HG03558 (cell line): ENCODE measurements around the gene DDX3X.
"Not testable (repeated sequence)": the region's sequence is repeated elsewhere in the genome, so short reads cannot be mapped to it uniquely, and the experiment has no call there.

ENCODE experiments used
- ATAC-seq: cut with Tn5 transposase; IDR thresholded peaks from one replicate; pipeline ENCODE4 v1.9.1; 2021; ENCODE audit warnings: moderate number of reproducible peaks; ENCODE audit not compliant: unreplicated experiment; ENCODE audit errors: extremely low read depth

The DDX3X gene

DNA sequence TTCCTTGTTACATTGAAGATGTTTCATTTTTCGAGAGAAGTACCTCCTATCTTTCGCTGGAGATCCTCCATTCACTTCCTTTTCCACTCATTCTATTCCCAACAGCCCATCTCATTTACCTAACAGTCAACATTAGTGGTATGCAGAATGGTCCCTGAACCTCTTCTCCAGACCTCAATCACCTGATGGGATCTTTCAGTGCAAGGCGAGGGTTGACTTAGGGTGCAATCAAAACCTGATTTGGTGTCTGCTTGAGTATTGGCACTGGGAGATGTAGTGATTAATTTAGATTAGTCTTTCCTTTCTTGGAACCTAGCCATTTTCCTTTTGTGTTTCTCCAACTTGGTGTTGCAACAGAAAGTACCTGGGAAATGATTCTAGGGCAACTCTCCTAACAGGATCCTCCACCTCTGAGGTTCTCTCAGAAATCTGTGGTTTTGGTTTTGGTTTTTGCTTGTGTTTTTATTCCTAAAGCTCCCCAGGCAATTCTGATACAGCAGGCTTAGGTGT is 18.4 kb downstream of the DDX3X start:
- ATAC-seq = no peak

DNA sequence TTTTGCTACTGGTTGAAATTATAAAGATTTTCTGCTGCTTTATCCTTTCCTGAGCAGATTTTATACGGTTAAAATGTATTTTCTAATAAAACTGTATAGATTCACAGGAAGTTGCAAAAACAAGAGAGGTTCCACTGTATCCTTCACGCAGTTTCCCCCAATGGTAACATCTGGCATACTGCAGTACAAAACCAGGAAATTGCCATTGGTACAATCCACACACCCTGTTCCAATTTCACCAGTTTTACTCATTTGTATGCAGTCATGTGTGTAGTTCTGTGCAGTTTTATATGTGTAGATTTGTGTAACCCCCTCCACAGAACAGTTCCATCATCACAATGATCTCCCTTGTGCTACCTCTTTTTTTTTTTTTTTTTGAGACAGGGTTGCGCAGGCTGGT is 20.0 kb downstream of the DDX3X start:
- ATAC-seq = no peak

DNA sequence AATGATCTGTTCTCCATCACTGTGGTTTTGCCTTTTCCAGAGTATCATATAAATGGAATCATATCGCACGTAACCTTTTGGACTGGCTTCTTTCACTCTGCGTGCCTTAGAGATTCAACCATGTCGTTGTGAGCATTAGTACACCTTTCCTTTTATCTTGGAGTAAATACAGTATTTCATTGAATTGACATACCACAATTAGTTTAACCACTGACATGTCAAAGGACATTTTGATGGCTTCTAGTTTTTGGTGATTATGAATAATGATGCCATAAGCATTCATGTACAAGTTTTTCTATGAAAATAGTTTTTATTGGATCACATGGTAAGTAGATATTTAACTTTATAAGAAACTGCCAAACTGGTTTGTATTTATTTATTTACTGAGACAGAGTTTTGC is 35.2 kb downstream of the DDX3X start:
- no peak for ATAC-seq

DNA sequence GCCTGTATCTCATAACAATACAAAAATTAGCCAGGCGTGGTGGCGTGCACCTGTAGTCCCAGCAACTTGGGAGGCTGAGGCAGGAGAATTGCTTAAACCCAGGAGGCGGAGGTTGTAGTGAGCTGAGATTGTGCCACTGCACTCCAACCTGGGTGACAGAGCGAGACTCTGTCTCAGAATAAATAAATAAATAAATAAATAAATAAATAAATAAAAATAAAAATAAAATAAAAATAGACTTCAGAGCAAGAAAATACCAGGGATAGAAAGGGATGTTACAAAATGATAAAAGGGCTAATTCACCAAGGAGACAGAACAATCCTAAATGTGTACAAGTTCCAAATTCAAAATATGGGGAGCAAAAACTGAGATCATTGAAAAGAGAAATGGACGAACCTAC is 37.6 kb downstream of the DDX3X start:
- ATAC-seq = not testable (repeated sequence)

DNA sequence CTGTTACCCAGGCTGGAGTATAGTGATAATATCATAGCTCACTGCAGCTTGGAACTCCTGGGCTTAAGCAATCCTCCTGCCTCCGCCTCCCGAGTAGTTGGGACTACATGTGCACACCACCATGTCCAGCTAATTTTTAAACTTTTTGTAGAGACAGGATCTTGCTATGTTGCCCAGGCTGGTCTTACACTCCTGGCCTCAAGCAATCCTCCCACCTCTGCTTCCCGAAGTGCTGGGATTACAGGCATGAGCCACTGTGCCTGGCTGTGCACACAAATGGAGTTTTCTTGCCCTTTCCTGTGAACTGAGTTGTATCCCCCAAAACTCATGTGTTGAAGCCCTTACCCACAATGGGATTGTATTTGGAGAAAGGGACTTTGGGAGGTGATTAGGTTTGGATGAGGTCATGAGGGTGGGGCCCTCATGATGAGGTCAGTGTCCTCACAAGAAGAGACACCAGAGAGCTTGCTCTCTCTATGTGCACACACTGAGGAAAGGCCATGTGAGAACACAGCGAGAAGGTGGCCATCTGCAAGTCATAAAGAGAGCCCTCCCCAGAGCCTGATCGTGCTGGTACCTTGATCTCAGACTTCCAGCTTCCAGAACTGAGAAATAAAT is 40.1 kb downstream of the DDX3X start:
- ATAC-seq = no peak

DNA sequence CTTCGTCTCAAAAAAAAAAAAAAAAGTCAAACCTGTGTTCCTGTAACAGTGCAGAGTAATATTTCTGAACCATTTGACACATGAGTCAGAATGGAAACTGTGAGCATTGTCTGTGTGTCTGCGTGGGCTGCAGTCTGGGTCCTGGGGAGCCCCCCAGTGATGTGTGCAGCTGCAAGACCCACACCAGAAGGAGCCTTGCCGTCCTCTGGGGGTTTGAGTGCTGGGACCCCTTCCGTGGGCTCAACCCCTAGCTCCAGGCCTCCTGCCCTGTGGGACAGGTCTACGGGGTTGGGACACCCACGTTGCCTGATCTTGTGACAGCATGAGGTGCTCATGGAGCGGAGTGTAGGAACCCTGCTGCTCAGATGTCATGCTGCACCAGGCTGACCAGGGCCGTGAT is 43.7 kb downstream of the DDX3X start:
- ATAC-seq = no peak

DNA sequence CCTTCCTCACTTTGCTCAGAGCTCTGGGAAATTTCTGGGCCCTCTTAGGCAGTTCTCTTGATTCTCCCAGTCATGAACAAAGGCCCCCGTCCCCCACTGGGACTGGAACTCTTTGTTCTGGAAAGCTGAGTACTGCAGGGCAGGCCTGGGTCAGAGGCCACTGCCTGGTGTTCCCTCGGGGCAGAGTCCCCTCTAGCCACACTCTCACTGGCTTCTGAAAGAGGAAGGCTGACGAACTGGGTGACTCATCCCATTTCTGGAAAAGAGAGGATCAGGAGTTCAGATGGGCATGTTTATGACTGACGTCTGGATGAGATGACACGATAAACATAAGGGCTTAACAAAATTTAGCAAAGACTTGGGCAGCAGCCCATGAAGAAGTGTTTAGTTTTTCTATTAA is 47.7 kb downstream of the DDX3X start:
- no peak for ATAC-seq

DNA sequence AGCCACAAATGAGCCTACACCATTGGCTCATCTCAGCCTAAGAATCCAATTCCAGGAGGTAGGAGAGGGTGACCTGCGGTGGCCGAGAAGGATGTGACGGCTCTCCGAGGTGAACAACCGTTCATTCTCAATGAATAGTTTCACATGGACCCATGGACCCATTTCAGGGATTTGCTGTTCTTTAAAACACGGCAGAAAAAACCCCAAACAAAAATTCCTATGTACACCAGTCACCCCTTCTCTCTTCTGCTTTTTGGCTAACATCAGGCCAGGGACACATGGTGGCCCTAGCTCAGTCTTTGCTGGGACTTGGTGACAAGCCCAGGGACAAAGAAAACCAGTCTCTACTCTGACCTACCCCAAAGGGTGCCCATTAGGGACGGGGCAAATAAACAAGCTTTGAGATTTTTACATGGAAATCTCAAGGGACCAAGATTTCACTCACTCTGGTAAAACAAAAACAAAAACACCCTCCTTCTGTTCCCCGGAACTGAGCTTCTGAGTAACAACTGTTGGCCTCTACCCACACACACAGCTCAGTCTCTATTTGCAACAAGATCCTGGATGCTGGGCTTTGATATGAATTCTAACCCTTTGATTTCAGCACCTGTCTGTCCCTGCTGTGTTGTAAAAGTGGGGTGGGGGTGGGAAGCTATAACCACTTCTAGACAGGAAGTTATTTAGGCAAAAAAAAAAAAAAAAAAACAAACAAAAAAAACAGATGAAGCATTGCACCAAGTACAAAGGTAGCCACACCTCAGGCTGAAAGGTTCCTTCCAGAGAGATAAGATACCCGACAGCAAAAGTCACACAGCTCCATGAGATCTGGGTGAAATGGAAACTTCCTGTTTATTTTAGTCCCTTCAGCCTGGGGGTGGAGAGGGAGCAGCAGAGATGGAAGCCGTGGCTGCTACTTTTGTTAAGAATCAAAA is 49.0 kb downstream of the DDX3X start:
- no peak for ATAC-seq

DNA sequence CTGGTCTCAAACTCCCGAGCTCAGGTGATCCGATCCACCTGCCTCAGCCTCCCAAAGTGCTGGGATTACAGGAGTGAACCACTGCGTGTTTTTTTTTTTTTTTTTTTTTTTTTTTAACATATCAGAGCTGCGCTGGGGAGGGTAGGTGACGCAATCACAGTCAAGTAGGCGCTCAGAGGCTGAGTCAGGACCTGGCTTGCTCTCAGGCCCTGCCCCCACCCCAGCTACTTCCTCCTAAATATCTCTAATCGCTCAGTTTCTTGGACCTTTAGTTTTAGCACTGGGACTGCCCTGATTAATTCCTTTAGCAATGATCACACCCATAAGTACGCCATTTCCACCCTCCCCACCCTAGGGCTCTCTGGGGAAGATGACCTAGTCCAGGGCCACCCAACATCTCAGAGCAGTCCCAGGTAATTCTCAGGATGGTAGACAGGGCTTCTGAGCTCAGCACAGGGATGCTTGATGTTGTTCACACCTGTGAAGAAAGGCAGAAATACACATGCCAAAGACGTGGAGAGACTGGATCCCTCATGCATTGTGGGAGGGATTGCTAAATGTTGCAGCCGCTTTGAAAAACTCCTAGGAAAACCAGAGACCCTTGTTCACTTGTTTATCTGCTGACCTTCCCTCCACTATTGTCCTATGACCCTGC is 50.2 kb downstream of the DDX3X start:
- ATAC-seq = no peak

DNA sequence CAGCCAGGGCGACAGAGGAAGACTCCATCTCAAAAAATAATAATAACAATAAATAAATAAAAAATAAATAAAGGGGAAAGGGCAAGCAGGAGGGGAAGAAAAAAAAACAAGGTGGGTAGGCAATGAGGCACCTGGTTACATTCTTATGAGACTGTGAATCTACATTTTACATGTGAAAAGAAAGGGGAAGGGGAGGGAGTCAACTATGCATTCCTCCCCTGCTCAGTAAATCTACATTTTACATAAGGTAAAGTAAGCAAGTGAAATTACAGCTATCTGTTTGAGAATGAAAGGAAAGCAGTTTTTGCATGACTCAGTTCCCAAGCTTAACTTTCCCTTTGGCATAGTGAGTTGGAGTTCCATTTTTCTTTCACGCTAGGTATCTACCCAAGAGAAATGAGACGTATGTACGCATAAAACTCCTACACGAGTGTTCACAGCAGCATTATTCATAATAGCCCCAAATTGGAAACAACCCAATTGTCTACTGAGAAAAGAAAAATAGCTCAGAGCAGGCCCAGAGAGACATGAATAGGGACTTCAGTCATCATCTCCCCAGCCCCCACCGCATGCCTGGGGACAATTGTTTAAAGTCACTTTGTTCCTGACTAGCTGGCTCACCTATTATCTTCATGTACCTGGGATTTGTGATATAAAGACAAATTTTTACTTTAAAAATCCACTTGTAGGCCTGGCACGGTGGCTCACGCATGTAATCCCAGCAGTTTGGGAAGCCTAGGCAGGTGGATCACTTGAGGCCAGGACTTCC is 52.4 kb downstream of the DDX3X start:
- no peak for ATAC-seq

DNA sequence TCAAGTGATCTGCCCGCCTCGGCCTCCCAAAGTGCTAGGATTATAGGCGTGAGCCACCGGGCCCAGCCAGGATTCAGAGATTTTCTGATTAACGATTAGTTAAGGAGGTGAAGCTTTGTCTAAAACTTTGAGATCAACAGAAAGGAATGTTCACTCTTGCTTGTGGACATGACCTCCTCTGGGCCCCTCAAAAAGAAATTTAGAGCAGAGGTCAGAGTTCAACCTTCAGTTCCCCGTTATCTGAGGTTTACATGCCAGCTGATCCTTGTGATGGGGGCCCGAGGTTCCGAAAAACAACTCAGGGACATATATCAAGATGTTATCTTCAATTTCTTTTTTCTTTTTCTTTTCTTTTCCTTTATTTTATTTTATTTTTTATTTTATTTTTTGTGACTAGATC is 54.6 kb downstream of the DDX3X start:
- ATAC-seq = no peak

DNA sequence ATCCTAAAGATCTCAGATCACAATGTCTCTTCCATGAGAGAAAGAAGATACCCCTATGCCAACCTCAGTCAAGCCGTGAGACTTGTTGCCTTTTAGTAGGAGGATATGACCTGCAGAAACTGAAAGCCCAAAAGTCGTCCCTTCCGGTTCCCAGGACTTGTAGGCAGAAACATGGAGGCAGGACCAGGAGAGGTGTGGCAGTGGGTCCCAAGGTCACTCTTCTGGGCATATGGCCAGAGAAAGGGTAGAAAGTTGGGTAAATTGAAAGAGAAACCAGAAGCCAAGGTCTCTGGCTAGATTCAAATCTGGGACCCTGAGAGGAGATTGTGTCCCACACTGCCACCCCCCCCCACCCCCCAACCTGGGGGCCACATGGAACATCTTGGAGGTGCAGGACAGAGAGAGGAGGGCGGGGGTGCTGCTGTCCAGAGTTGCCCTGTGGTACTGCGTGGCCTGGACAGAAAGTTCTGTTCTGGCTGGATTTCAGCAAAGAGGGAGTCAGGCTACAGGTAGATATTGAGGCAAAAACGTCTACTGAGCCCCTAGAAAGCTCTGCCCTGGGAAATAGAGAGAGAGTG is 55.4 kb downstream of the DDX3X start:
- no peak for ATAC-seq

DNA sequence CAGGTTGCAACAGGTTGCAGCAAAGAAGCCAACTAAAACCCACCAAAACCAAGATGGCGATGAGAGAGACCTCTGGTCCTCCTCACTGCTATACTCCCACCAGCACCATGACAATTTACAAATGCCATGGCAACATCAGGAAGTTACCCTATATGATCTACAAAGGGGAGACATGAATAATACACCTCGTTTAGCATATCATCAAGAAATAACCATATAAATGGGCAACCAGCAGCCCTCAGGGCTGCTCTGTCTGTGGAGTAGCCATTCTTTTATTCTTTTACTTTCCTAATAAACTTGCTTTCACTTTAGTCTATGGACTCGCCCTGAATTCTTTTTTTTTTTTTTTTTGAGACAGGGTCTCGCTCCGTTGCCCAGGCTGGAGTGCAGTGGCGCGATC is 56.6 kb downstream of the DDX3X start:
- ATAC-seq = not testable (repeated sequence)

DNA sequence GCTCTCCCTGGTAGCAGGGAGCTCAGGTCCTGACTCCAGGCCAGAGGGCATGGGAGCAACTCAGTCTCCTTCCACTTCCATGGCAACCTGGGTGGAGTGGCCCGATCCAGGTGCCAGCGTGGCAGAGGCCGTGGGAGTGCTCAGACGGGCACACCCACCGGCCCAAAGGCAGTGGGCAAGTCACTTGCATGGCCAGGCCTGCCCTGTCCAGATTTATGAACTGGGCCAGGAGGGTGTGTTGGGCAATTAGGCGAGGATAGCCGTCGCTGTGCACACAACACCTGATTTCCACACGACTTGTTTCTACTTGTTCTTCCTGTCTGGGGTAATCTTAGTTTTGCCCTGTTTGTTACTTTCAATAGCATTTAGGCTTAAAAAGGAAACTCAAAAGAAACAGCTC is 57.6 kb downstream of the DDX3X start:
- ATAC-seq = no peak

DNA sequence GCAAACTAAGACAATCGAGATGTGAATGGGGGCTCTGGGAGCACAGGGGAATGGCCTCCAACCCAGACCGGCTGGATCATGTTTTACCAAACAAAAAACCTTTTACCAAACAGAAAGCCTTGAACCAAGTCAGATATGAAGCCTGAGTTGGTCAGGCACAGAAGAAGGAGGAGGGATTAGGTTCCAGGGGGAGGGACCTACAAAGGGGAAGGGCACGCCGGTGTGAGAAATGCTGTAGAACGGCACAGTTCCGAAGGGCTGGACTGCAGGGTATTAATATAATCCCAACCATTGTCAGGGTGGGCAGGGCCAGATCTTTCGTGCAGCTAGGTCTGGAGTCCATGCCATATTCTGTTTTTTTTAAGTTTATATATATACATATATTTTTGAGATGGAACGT is 60.3 kb downstream of the DDX3X start:
- no peak for ATAC-seq

DNA sequence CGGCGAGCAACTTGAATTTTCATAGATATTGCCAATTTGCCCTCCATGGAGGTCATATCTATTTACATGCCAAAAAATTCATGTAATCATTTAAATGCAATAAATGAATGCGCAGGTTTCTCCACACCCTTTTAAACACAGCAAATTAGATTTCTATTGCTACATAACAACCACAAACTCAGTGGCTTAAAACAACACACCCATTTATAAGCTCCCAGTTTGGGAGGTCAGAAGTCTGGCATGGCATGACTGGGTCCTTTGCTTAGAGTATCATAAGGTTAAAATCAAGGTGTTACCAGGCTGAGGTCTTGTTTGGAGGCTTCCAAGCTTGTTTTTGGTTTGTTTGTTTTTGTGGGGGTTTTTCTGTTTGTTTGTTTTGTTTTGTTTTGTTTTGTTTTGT is 63.3 kb downstream of the DDX3X start:
- no peak for ATAC-seq

DNA sequence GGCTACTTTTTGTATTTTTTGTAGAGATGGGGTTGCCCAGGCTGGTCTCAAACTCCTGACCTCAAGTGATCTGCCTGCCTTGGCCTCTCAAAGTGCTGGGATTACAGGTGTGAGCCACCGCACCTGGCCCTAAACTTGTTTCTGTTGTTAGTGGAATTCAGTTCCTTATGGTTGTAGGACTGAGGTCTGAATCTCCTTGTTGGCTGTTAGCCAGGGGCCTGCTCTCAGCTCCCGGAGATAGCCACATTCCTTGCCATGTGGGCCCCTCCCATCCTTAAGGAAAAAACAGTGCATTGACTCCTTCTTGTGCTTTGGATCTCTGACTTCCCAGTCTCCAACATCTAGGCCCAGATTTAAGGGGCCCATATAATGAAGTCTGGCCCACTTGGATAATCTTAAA is 63.8 kb downstream of the DDX3X start:
- no peak for ATAC-seq

DNA sequence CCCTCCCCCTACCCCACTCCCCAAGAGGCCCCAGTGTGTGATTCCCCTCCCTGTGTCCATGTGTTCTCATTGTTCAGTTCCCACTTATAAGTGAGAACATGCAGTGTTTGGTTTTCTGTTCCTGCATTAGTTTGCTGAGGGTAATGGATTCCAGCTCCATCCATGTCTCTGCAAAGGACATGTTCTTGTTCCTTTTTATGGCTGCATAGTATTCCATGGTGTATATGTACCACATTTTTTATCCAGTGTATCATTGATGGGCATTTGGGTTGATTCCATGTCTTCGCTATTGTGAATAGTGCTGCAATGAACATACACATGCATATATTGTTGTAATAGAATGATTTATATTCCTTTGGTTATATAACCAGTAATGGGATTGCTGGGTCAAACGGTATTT is 68.6 kb downstream of the DDX3X start:
- ATAC-seq = not testable (repeated sequence)

DNA sequence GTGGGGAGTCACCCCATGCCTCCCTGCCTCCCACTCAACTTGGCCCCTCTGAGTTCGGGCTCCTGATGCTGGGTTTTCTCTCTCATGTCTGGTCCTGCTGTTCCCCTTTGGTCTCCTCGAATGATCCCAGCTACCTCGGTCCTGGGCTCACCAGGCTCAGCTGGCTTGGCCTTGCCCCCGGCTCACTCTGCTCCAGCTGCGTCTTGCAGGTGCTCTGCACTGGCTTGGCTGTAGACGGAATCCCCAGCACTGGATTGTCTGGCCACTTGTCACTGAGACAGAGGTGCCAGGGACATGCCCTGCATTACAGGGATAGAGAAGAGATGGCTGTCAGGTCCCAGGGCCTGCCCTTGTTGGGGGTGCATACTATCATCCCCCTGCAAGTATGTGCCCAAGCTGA is 71.6 kb downstream of the DDX3X start:
- no peak for ATAC-seq

DNA sequence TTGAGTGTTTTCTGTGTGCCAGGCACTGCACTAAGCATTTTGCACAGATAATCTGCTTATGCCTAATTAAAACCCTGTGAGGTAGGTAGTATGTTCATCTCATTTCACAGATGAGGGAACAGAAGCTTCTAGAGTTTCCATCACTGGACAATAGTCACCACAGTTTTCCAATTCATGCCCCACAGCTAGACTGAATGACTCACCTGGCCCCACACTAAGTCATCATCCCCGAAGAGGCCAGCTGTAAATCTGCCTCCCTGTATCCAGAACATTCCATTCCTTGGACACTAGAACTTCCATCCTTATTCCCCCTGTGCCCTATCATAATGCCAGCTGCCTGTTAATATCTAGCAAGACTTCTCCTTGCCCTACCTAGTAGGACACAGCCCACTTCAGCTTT is 72.2 kb downstream of the DDX3X start:
- no peak for ATAC-seq
